Neural progenitor cell (in vitro differentiated cells): ENCODE results near the gene TCAIM.

Experiments used
- EZH2 ChIP-seq: fragments of 200-600 bp; sonication (generic); IDR thresholded peaks from 2 replicates; pipeline ENCODE4 v1.6.1; 2017; ENCODE audit warnings: antibody characterized with exemption, mild to moderate bottlenecking, moderate library complexity
- TF ChIP-seq, protein P1 (sequence below): fragments of 200-600 bp; sonication (generic); IDR thresholded peaks from 2 replicates; pipeline ENCODE4 v1.5.1; 2017; ENCODE audit warnings: antibody characterized with exemption, mild to moderate bottlenecking

DNA sequence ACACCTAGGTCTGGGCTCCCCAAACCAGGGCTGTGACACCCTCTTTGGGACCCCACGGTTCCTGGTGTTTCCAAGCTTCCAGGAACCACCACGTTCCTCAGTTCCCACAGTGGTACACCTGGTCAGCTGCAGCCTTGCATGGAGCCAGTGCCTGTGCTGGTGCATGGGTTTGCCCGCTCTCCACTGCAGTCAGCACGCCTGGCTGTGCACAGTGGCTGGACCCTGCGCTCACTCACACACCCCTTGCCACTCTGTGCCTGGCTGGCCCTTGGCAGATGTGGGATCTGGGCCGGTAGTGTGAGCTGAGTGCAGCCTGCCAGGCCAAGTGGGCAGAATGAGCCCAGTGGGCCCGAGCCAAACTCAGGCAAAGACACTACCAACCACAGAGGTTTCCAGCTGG, 48.8 kb downstream of the TCAIM start:
- TF ChIP-seq, protein P1, sequence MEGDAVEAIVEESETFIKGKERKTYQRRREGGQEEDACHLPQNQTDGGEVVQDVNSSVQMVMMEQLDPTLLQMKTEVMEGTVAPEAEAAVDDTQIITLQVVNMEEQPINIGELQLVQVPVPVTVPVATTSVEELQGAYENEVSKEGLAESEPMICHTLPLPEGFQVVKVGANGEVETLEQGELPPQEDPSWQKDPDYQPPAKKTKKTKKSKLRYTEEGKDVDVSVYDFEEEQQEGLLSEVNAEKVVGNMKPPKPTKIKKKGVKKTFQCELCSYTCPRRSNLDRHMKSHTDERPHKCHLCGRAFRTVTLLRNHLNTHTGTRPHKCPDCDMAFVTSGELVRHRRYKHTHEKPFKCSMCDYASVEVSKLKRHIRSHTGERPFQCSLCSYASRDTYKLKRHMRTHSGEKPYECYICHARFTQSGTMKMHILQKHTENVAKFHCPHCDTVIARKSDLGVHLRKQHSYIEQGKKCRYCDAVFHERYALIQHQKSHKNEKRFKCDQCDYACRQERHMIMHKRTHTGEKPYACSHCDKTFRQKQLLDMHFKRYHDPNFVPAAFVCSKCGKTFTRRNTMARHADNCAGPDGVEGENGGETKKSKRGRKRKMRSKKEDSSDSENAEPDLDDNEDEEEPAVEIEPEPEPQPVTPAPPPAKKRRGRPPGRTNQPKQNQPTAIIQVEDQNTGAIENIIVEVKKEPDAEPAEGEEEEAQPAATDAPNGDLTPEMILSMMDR, result no peak
- no peak for TF ChIP-seq EZH2
